ENCODE data around the gene ZBED2.
"Not testable (repeated sequence)": the region's sequence is repeated elsewhere in the genome, so short reads cannot be mapped to it uniquely, and the experiment has no call there.

ZBED2 gene

DNA sequence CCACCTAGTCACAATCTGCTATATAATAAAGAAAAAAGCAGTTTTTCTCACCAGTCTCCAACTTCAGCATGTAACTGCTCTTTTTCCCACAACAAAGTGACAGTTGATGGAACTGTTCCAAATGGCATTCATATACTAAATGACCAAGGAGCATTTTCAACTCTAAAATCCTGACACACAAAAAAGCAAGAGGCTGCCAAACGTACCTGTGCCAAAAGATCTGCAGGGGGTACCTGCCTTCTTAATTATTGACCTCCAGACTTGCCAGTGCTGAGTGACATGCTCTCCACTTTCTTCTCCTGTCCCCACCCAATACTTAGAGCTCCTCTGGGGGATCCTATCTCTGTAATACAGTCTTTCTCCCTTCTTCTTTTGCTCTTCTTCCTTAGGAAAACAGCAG, 18.0 kb downstream of the ZBED2 start:
- no peak for DNase-seq (ENCODE audit: low read depth in 2 of 3, low spot score in 1 of 3)

DNA sequence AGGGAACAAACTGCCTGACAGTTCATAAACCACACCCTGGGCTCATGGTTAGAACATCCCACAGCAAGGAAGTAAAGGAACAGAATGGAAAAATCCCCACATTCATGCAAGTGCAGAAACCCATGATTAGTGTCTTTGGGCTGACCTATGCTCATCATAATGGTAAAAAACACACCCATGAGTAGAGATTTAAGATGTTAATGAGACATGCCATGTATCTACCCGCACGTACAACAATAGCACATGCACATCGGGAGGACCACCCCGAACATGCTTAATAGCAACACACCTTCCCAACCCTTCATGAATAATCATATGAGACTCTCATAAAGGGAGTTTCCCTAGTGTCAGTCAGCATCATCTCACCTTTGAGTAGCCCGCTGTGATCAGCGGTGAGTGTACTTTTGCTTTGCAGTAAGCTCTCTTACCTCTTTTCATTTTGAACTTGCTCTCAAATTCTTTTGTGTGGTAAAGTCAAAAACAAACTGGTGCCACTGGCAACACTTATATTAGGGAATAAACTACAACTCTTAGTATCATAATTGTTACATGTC, 23.2 kb downstream of the ZBED2 start:
- DNase-seq (ENCODE audit: low read depth in 2 of 3, low spot score in 1 of 3), result no peak

DNA sequence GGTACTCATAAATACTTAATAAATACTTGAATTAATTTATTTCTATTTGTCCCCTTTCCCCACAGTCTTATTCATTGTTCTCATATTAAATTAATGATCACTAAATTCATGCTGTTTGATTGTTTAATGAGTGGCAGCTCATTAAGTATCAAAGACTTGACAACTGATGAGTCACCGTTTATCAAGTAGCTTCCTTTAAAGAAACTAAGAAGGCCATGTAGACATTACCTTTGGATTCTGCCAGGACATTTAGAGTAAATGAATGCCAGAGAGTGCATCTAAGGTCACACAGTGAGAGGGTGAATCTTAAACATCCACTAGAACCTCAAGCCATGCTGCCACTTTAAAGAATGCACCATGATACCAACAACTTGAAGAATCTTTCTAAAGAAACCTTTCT, 23.9 kb downstream of the ZBED2 start:
- DNase-seq (ENCODE audit: low read depth in 2 of 3, low spot score in 1 of 3), result no peak

DNA sequence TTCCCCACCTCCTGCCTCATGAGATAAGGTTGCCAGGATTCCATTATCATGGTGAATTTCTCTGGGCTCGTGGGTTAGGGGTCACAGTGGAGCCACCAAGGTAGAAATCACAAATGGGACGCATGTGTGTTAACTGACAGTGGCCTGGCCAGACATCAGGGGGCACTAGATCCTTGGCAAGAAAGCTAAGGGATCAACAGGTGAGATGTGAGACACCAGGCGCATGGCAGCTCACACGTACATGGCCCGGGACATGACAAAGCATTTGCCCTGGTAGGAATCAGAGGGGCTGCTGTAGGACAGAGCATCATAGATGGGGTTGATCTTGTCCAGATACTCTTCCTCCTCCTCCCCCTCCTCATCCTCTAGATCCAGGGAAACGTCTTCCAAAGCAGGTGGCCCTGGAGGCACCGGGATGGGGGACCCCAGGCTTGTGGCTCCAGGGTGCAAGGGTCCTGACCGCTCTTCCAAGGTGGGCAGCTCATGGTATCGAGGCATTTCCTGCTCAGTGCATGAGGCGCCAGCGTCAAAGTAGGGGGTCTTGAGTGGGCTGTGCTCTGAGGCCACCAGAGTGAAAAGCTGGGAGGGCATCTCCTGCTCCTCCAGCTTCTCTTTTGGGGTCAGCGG, 24.6 kb downstream of the ZBED2 start:
- no peak for DNase-seq (ENCODE audit: low read depth in 2 of 3, low spot score in 1 of 3)

DNA sequence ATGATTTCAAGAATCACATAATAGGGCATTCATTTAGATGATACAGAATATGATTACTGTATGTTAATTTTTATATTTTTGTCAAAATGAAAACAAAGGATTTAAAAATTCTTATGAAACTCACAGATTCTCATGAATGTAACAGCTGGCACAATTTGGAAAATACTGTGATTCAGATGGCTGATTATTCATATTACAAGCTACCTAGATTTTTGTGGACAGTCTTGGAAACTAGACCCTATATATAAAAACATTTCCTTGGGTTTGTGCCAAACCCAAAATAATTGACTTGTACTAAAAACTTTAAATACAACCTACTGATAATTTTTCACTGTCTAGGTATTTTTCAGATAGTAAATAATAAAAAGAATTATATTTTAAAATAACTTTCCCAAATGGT, 26.2 kb downstream of the ZBED2 start:
- no peak for DNase-seq (ENCODE audit: low read depth in 2 of 3, low spot score in 1 of 3)

DNA sequence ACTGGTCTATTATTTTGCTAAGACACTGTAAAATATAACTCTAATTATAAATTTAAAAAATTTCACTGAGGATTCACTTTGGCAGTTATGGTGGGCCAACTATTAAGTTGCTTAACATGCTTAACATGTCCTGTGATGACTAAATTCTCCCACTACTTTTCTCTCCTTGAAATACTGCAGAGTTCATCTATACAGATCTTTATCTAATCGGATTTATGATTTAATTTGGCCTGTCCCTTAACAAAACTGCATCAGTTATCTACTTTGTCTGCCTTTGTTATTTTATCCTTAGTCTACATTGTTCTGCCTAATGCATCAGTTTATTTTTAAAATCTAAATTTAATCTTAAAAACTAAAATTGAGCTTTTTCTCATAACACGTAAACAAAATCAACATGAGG, 26.8 kb downstream of the ZBED2 start:
- no peak for DNase-seq (ENCODE audit: low read depth in 2 of 3, low spot score in 1 of 3)

DNA sequence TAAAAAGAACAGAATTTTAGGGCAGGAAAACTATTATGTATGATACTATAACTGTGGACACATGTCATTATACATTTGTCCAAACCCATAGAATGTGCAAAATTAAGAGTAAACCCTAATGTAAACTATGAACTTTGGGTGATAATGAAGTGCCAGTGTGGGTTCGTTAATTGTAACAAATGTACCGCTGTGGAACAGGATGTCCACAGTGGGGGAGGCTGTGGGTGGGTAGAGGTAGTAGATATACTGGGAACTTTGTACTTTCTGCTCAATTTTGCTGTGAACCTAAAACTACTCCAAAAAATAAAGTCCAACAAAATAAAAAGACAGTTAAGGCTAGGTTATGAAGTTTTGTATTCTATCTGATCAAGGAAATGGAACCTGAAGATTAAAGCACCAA, 28.3 kb downstream of the ZBED2 start:
- no peak for DNase-seq (ENCODE audit: low read depth in 2 of 3, low spot score in 1 of 3)

DNA sequence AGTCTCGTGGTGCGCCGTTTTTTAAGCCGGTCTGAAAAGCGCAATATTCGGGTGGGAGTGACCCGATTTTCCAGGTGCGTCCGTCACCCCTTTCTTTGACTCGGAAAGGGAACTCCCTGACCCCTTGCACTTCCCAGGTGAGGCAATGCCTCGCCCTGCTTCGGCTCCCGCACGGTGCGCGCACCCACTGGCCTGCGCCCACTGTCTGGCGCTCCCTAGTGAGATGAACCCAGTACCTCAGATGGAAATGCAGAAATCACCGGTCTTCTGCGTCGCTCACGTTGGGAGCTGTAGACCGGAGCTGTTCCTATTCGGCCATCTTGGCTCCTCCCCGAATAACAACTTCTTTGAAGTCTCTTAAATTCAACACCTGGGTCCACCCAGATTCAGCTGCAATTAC, 33.2 kb downstream of the ZBED2 start:
- DNase-seq (ENCODE audit: low read depth in 2 of 3, low spot score in 1 of 3), result not testable (repeated sequence)

DNA sequence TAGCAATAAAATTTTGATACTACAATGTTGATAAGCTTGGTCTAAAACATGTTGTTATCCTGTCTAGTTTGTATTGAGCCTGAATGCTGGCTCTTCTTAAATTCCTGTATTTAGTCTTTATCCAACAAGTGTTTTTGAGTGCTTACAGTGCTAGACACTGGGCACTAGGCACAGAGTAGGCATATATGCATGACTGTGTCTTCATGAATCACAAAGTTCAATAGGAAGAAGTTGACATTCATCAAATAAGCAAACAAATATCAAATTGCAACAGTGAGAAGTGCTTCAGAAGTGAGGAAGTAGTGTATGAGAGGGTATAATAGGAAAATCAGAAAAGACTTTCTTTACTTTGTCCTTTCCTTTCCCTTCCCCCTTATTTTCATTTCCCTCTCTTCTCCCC, 46.4 kb downstream of the ZBED2 start:
- no peak for DNase-seq (ENCODE audit: low read depth in 2 of 3, low spot score in 1 of 3)

DNA sequence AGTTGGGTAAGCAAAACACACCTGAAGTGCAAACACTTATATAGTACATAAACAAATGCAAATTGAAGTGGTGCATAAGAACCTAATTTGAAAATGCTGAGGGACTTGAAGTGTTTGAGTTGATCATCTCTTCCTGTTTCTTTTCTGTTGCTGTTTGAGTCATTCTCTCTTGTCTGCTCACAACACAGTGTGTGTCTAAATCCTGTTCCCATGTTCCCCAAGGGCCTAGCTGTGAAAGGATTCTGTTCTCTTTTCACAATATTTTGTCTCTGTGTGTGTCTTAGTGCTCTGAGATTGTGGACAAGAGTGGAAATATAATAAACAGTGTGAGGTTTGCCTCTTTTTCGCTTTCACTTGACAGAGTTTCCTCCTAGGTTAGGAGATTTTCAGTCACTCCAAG, 47.1 kb downstream of the ZBED2 start:
- DNase-seq (ENCODE audit: low read depth in 2 of 3, low spot score in 1 of 3), result no peak

DNA sequence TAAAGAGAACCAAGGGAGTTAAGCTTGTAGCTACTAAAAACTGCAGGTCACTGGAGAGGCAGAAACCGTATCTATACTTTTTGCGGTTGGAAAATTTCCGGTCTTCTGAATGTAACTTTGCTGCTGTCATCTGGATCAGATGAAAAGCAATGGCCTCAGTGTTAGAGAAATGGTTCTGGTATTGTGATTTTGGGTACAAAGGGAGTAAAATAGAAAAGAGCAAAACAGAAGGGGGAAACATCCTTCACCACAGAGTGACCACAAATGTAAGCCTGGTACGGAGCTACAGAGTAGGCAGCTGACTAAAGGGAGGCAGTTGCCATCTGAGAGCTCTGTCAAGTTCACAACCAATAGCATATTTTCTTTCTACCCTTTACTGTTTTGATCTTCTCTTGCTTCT, 47.5 kb downstream of the ZBED2 start:
- no peak for DNase-seq (ENCODE audit: low read depth in 2 of 3, low spot score in 1 of 3)

DNA sequence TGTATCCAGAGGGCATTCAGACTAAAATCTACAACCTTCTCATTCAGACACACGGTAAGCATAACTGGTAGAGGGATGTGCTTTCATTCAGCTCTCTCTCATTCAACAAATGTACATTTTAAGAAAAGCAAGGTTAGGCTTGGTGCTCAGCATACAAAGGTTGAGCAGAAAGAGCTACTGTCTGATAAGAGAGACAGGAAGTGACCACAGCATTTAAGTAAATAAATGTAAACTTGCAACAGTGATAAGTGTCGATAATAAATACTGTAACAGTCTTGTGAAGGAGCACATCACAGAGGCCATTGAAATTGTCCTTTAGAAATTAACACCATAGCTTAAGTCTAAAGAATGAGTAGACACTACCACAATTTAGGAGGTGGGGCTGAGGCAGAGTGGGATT, 49.8 kb downstream of the ZBED2 start:
- no peak for DNase-seq (ENCODE audit: low read depth in 2 of 3, low spot score in 1 of 3)

Measured in stimulated activated CD4-positive, alpha-beta T cell treated with anti-CD3 and anti-CD28 coated beads, Interleukin-12 subunit alpha, Interleukin-12 subunit beta, amount 100 ng/mL, for 48 hours (primary cell).